ENCODE measurements around the gene C1QTNF4.
A peak's percentile ranks its signal among the peaks of the same experiment; 100 is the strongest.

C1QTNF4 gene

DNA sequence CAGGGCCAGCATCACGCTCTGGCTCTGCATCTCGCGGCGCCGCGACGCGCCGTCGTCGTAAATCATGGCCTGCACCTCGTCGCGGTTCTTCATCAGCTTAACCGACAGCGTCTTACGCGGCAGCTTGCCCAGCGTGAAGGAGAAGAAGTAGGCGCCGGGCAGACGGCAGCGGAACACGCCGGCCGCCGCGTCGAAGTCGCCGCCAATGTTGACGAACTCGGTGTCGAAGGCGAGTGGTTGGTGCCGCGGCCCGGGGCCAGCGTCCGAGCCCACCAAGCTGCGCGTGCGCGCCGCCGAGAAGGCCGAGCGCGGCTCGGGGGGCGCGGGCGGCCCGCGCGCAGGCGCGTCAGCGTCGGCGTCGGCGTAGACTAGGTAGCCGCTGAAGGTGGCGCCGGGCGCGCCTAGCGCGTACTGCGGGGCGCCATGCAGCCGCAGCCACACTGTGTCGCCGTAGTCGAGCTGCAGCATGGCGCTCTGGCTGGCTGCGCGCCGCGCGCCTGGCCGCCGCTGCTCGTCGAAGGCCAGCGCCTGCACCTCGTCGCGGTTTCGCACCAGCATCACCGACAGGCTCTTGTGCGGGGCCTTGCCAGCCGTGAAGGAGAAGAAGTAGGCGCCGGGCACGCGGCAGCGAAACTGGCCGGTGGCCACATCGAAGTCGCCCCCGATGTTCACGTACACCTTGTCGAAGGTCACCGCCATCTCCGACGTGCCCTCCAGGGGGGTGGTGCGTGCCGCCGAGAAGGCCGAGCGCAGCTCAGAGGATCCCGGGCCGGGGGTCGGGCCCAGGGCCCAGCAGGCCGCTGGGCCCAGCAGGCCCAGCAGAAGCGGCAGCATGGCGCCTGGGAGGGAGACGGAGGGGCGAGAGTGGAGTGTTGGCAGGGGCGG lies 4.0 kb downstream of the C1QTNF4 start:
- H3K9ac ChIP-seq: no peak overlapping the region
- no peak overlapping the region for H3K4me3 ChIP-seq
- H3K9me3 ChIP-seq (replicated peaks in 1 of 11): peaks cover 0 to 7% (median 0%) of the 10 kb centered on the region in 11 experiments; a peak in 2 of 22 replicates
- peaks cover 1 to 27% (median 13%) of the 10 kb centered on the region in 11 experiments; a peak in 20 of 22 replicates for H3K36me3 ChIP-seq
- H3K27ac ChIP-seq: no peak overlapping the region
- peak overlapping the region in 8 of 11 experiments; percentile 9 to 89 (median 86); a peak in 12 of 22 replicates for H3K4me2 ChIP-seq
- H4K20me1 ChIP-seq: peaks cover 0 to 27% (median 0%) of the 10 kb centered on the region in 11 experiments; a peak in 8 of 22 replicates
- H3K4me1 ChIP-seq: peaks cover 41 to 54% (median 52%) of the 10 kb centered on the region in 10 experiments
- no peak for TF ChIP-seq Cebpa-rat (IDR thresholded peaks at IDR 0.05)
- H3K27me3 ChIP-seq: peaks cover 34 to 41% (median 38%) of the 10 kb centered on the region in 11 experiments

DNA sequence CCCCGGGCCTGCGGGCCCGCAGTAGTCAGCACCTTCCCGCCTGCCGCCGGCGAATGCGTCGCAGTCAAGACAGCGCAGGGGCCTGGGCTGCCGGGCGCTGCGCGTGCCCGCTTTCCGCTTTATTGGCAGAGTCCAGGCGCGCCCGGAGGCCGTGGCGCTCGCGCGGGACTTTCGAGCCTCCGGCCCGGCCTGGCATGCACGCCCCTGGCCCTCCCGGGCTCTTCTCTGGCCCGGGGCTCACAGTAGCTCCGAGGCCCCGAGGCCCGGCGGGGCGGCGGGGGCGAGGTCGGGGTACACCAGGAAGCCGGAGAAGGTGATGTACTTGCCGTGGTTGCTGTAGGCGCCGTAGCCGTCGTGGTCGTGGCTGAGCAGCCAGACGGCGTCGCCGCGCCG lies 4.6 kb downstream of the C1QTNF4 start:
- Histone ChIP-seq H3K36me3 (peaks cover 8 to 33% (median 19%) of the 10 kb centered on the region in 11 experiments), H3K4me2 (no peak overlapping the region), H3K4me1 (peaks cover 41 to 54% (median 52%) of the 10 kb centered on the region in 10 experiments), H4K20me1 (peaks cover 0 to 21% (median 5%) of the 10 kb centered on the region in 11 experiments; a peak in 9 of 22 replicates), H3K27ac (no peak overlapping the region), H3K9ac (no peak overlapping the region), H3K4me3 (no peak overlapping the region), H3K27me3 (peaks cover 28 to 35% (median 31%) of the 10 kb centered on the region in 11 experiments), H3K9me3 (replicated peaks in 1 of 11) (peaks cover 0 to 7% (median 0%) of the 10 kb centered on the region in 11 experiments; a peak in 2 of 22 replicates)
- TF ChIP-seq Cebpa-rat (IDR thresholded peaks at IDR 0.05): no peak

DNA sequence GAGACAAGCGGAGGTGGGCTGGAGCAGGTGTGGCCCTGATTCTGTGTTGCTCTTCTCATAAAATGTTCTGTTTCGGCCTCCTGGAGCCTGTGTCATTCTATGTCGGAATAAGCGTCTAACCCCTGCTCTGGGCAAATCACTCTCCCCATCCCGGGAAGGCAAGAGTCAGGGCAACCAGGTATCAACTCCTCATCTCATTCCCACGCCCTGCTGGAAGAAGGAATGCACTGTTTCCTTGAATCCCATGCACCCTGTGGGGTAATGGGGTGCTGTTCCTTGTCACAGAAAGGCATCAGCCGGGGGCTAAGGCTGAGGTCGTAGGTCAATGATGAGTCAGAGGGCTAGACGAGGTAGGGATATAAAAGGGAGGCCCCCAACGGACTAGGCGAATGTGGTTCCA lies 5.1 kb downstream of the C1QTNF4 start:
- H3K4me1 ChIP-seq: peaks cover 41 to 54% (median 51%) of the 10 kb centered on the region in 10 experiments
- no peak for TF ChIP-seq Cebpa-rat (IDR thresholded peaks at IDR 0.05)
- peaks cover 23 to 30% (median 27%) of the 10 kb centered on the region in 11 experiments for H3K27me3 ChIP-seq
- H3K4me3 ChIP-seq: no peak overlapping the region
- H4K20me1 ChIP-seq: peaks cover 0 to 18% (median 7%) of the 10 kb centered on the region in 11 experiments; a peak in 9 of 22 replicates
- peaks cover 0 to 7% (median 0%) of the 10 kb centered on the region in 11 experiments; a peak in 2 of 22 replicates for H3K9me3 ChIP-seq (replicated peaks in 1 of 11)
- H3K4me2 ChIP-seq: no peak overlapping the region
- no peak overlapping the region for H3K27ac ChIP-seq
- H3K36me3 ChIP-seq: peaks cover 12 to 38% (median 24%) of the 10 kb centered on the region in 11 experiments
- no peak overlapping the region for H3K9ac ChIP-seq

DNA sequence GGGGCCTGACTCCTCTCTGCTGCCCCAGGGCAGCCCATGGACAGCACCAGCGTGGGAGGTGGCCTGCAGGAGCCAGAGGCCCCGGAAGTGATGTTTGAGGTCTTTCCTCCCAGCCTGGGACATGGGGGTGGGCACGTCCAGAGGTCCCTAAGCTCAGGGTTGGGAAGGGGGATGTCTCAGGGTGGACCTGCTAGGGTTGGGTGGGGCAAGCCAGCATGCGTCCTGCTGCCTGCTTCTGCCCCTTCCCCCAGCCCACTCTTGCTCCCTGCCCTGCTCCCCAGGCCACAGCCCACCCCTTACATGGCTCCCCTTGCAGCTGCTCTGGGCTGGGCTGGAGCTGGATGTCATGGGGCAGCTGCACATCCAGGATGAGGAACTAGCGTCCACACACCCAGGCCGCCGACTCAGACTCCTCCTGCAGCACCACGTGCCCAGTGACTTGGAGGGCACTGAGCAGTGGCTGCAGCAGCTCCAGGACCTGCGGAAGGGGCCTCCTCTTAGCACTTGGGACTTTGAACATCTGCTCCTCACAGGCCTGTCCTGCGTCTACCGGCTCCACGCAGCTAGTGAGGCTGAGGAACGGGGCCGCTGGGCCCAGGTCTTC lies 6.4 kb downstream of the C1QTNF4 start:
- peak overlapping the region in 2 of 11 experiments; percentile 15 to 33; a peak in 1 of 22 replicates for H3K9ac ChIP-seq
- peaks cover 10 to 17% (median 14%) of the 10 kb centered on the region in 11 experiments for H3K27me3 ChIP-seq
- peaks cover 32 to 41% (median 38%) of the 10 kb centered on the region in 10 experiments for H3K4me1 ChIP-seq
- peak overlapping the region in 8 of 11 experiments; percentile 13 to 49 (median 30); a peak in 7 of 22 replicates for H3K27ac ChIP-seq
- peak overlapping the region; percentile 4 to 83 (median 41); a peak in 18 of 22 replicates for H3K4me2 ChIP-seq
- peaks cover 25 to 51% (median 37%) of the 10 kb centered on the region in 11 experiments for H3K36me3 ChIP-seq
- peaks cover 0 to 7% (median 0%) of the 10 kb centered on the region in 11 experiments; a peak in 2 of 22 replicates for H3K9me3 ChIP-seq (replicated peaks in 1 of 11)
- peaks cover 0 to 22% (median 12%) of the 10 kb centered on the region in 11 experiments; a peak in 11 of 22 replicates for H4K20me1 ChIP-seq
- H3K4me3 ChIP-seq: no peak overlapping the region
- no peak for TF ChIP-seq Cebpa-rat (IDR thresholded peaks at IDR 0.05)

DNA sequence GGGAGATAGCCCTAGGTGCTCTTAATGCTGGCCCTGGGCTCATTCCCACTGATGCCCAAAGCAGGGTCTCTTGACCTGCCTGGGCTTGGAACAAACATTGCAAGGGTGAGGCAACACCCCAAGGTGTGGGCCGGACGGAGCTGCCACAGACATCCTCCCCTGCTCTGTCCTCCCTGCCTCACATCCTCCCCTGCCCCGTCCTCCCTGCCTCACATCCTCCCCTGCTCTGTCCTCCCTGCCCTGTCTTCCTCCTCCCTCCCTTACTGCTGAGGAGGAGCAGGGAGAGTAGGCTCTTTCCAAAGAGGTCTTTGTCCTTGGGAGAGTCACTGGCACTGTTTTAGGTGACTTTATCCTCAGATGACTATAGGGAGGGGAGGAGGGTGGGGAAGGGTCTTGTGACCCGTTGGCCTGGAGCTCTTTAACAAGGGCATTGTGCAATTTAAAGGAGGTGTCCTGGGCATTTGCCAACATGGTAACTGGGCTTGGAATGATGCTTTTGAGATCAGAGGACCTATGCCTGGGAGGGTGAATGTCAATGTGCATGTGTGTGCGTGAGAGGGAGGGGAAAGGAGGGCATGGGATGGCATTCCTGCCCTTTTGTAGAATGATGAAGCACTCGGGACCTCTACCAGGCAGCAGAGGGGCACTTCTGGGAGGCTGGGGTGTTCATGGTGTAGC lies 7.0 kb downstream of the C1QTNF4 start:
- peak overlapping the region; percentile 4 to 83 (median 41); a peak in 17 of 22 replicates for H3K4me2 ChIP-seq
- peaks cover 26 to 35% (median 32%) of the 10 kb centered on the region in 10 experiments for H3K4me1 ChIP-seq
- no peak for TF ChIP-seq Cebpa-rat (IDR thresholded peaks at IDR 0.05)
- peak overlapping the region in 8 of 11 experiments; percentile 13 to 49 (median 30); a peak in 6 of 22 replicates for H3K27ac ChIP-seq
- H3K9me3 ChIP-seq (replicated peaks in 1 of 11): peaks cover 0 to 7% (median 0%) of the 10 kb centered on the region in 11 experiments; a peak in 2 of 22 replicates
- no peak overlapping the region for H3K9ac ChIP-seq
- H3K36me3 ChIP-seq: peaks cover 32 to 57% (median 43%) of the 10 kb centered on the region in 11 experiments
- peaks cover 4 to 11% (median 7%) of the 10 kb centered on the region in 11 experiments for H3K27me3 ChIP-seq
- H4K20me1 ChIP-seq: peaks cover 0 to 28% (median 13%) of the 10 kb centered on the region in 11 experiments; a peak in 11 of 22 replicates
- no peak overlapping the region for H3K4me3 ChIP-seq

DNA sequence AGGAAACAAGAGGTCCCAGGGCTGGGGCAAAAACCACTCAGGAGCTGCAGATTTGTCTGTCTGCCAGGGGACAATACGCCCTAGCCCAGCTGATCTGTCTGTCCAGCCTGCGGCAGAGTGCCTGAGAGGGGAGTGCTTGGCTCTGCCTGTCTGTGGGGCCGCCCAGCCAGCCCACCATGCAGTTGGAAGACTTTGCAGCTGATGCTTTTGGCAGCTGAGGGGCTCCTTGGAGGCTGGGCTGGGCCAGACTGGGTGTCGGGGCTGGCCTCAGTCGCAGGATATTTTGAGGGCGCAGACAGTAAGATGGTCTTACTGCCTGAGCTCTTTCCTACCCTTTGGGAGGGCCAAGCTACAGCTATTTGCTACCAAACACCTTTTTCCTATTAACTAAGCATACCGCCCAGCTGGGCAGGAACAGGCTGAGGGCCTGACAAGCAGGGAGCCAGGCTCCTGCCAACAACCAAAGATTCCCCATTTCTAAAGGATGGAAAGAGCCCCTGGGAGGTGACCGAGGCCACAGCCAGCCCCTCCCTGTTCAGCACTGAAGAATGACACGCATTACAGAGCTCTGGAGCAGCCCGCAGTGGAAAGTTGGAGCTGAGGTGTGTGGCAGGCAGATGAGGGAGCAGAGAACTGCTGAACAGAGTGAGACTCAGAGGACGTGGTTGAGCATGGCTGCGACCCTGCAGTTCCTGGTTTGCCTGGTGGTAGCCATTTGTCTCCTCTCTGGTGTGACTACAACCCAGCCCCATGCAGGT lies 7.9 kb downstream of the C1QTNF4 start, which contains the start of gene FAM180B:
Gene FAM180B, plus strand, starts transcription at position 581 of the 758 bp plus-strand sequence. Its CDS starts 91 bp downstream, at position 672.
- H4K20me1 ChIP-seq: peaks cover 0 to 34% (median 13%) of the 10 kb centered on the region in 11 experiments; a peak in 11 of 22 replicates
- peak within 1 kb of the TSS; percentile 4 to 83 (median 41); a peak in 16 of 22 replicates for H3K4me2 ChIP-seq
- H3K27ac ChIP-seq: peak within 1 kb of the TSS in 8 of 11 experiments; percentile 13 to 49 (median 30); a peak in 6 of 22 replicates
- peak within 1 kb of the TSS in 1 of 11 experiments; percentile 8; a peak in 1 of 22 replicates for H3K9ac ChIP-seq
- peaks cover 41 to 66% (median 52%) of the 10 kb centered on the region in 11 experiments for H3K36me3 ChIP-seq
- 0 out of 22 replicates have a peak, but pooled peaks cover 0 to 2% (median 0%) of the 10 kb centered on the region in 11 experiments for H3K27me3 ChIP-seq
- peaks cover 0 to 7% (median 0%) of the 10 kb centered on the region in 11 experiments; a peak in 2 of 22 replicates for H3K9me3 ChIP-seq (replicated peaks in 1 of 11)
- no peak for TF ChIP-seq Cebpa-rat (IDR thresholded peaks at IDR 0.05)
- H3K4me1 ChIP-seq: peaks cover 17 to 26% (median 23%) of the 10 kb centered on the region in 10 experiments
- H3K4me3 ChIP-seq: no peak within 1 kb of the TSS

DNA sequence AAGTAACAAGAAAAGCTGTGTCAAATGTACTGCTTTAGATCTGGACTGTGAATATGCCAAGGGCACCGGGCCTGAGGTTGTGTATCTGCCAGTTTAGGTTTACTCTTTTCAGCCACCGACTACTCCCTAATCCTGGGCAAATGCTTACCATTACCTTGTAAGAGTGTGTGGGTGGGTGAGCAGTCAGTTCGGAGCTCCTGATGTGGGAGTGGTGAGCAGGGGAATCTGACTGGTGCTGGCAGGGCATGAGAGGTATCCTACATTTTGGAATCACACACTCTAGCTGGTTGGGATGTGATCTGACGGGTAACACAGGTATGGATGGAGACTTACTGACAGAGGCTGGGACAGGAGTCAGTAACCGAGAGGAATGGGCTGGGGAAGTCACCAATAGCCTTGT lies 10.4 kb downstream of the C1QTNF4 start:
- no peak overlapping the region for H3K27ac ChIP-seq
- H3K9me3 ChIP-seq (replicated peaks in 1 of 11): no peaks in the 10 kb centered on the region
- H4K20me1 ChIP-seq: peaks cover 0 to 52% (median 13%) of the 10 kb centered on the region in 11 experiments; a peak in 11 of 22 replicates
- peaks cover 24 to 35% (median 27%) of the 10 kb centered on the region in 10 experiments for H3K4me1 ChIP-seq
- H3K4me3 ChIP-seq: no peak overlapping the region
- H3K36me3 ChIP-seq: peaks cover 52 to 70% (median 62%) of the 10 kb centered on the region in 11 experiments
- no peak overlapping the region for H3K4me2 ChIP-seq
- H3K27me3 ChIP-seq: no peaks in the 10 kb centered on the region
- no peak overlapping the region for H3K9ac ChIP-seq
- TF ChIP-seq Cebpa-rat (IDR thresholded peaks at IDR 0.05): no peak
